ENCODE data around the gene DYRK1A. TPM values are rescaled to one million over a fixed set of nuclear protein-coding genes. Genes with fewer than 3 reads are reported as not detected.

Gene DYRK1A
- total RNA-seq, 1 experiment from 2014 or later: 35.5 TPM

DNA sequence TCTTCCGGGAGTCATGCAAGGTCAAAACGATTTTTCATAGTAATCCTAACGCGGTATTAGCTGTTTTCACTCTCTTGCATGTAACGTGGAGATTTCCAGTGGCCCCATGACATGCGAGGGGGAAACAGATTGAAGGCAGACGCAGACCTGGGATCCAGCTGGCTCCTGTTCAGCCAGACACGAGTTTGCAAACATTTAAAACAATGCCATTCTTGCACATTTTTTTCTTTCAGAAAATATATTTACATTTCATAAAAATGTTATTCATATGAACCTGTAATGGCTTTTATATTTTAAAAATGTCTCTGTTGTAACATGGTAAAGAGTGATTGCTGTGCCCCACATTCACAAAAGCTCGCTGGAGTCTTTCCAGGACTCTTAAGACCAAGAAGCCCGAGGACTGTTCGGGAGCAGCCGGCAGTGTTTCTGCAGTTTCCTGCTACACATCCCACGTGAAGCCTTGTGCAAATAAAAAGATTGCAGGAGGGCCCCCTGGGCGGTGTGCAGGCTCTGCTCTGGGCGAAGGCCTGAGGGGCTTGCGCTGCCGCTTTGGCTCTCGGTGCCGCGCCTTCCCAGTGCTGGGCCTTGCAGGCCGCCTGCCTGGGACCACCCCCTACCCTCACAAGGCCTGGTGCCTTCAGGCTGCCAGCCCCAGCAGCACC is 184.9 kb downstream of the DYRK1A start:
- Histone ChIP-seq H3F3A (ENCODE audit: insufficient read depth, low read depth) (no peaks in the 10 kb centered on the region), H3K36me3 (ENCODE audit: low read depth) (no peaks in the 10 kb centered on the region), H3K4me3 (no peak overlapping the region), H3K4me2 (no peak overlapping the region), H3K79me2 (ENCODE audit: low read depth) (no peaks in the 10 kb centered on the region), H3K4me1 (replicated peaks; ENCODE audit: insufficient read depth) (no peaks in the 10 kb centered on the region), H3K9me2 (ENCODE audit: insufficient read depth) (no peaks in the 10 kb centered on the region), H3K9me3 (ENCODE audit: insufficient read depth, low read depth) (no peaks in the 10 kb centered on the region), H2AFZ (no peak overlapping the region), H4K20me1 (ENCODE audit: insufficient read depth) (no peaks in the 10 kb centered on the region), H3K27me3 (ENCODE audit: insufficient read depth, low read depth) (no peaks in the 10 kb centered on the region), H3K27ac (no peak overlapping the region)
- POLR2A ChIA-PET (ENCODE audit: unreplicated experiment): interaction anchor here (0.5 kb wide), 1 partner anchor 52 kb away, joined by 4 read pairs; no protein-coding TSS in a partner anchor
- BruUV-seq (replicated peaks): no TSS peak
- intact Hi-C loops (cut with micrococcal nuclease; ENCODE audit: unreplicated experiment): no loop called here
- TF ChIP-seq, protein P1, sequence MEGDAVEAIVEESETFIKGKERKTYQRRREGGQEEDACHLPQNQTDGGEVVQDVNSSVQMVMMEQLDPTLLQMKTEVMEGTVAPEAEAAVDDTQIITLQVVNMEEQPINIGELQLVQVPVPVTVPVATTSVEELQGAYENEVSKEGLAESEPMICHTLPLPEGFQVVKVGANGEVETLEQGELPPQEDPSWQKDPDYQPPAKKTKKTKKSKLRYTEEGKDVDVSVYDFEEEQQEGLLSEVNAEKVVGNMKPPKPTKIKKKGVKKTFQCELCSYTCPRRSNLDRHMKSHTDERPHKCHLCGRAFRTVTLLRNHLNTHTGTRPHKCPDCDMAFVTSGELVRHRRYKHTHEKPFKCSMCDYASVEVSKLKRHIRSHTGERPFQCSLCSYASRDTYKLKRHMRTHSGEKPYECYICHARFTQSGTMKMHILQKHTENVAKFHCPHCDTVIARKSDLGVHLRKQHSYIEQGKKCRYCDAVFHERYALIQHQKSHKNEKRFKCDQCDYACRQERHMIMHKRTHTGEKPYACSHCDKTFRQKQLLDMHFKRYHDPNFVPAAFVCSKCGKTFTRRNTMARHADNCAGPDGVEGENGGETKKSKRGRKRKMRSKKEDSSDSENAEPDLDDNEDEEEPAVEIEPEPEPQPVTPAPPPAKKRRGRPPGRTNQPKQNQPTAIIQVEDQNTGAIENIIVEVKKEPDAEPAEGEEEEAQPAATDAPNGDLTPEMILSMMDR (conservative IDR thresholded peaks at IDR 0.05): no peak
- no peak for TF ChIP-seq EZH2 (IDR thresholded peaks at IDR 0.05; ENCODE audit: low read depth)
- DNase-seq: no peak
- CTCF ChIA-PET: no interaction called here

DNA sequence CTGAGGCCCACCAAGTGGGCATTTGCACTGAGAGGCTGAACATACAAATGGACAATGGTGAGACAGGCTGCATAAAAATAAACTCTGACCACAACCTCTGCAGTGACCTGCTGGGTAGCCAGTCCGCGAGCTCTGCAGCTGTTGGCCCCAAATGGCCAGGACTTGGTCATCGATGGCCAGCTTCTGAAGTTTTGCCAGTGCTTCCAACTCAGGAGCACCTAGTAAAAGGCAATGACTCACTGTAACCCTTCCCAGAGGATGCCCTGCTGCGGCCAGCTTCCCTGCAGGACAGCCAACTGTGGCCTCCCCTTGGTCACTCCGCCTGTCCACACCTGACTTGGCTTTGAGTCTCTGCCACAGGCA is 185.4 kb downstream of the DYRK1A start:
- no peak for DNase-seq
- intact Hi-C loops (cut with micrococcal nuclease; ENCODE audit: unreplicated experiment): no loop called here
- H3K4me2 ChIP-seq: no peak overlapping the region
- H3K4me3 ChIP-seq: no peak overlapping the region
- CTCF ChIA-PET: no interaction called here
- no peaks in the 10 kb centered on the region for H3K36me3 ChIP-seq (ENCODE audit: low read depth)
- H2AFZ ChIP-seq: no peak overlapping the region
- no peaks in the 10 kb centered on the region for H3K79me2 ChIP-seq (ENCODE audit: low read depth)
- no peaks in the 10 kb centered on the region for H3K9me2 ChIP-seq (ENCODE audit: insufficient read depth)
- H3K4me1 ChIP-seq (replicated peaks; ENCODE audit: insufficient read depth): no peaks in the 10 kb centered on the region
- H4K20me1 ChIP-seq (ENCODE audit: insufficient read depth): no peaks in the 10 kb centered on the region
- H3K27ac ChIP-seq: no peak overlapping the region
- no peaks in the 10 kb centered on the region for H3K9me3 ChIP-seq (ENCODE audit: insufficient read depth, low read depth)
- H3K27me3 ChIP-seq (ENCODE audit: insufficient read depth, low read depth): no peaks in the 10 kb centered on the region
- TF ChIP-seq EZH2 (IDR thresholded peaks at IDR 0.05; ENCODE audit: low read depth): no peak
- TF ChIP-seq, protein P1 (conservative IDR thresholded peaks at IDR 0.05): no peak
- POLR2A ChIA-PET (ENCODE audit: unreplicated experiment): no interaction called here
- no TSS peak for BruUV-seq (replicated peaks)
- no peaks in the 10 kb centered on the region for H3F3A ChIP-seq (ENCODE audit: insufficient read depth, low read depth)

DNA sequence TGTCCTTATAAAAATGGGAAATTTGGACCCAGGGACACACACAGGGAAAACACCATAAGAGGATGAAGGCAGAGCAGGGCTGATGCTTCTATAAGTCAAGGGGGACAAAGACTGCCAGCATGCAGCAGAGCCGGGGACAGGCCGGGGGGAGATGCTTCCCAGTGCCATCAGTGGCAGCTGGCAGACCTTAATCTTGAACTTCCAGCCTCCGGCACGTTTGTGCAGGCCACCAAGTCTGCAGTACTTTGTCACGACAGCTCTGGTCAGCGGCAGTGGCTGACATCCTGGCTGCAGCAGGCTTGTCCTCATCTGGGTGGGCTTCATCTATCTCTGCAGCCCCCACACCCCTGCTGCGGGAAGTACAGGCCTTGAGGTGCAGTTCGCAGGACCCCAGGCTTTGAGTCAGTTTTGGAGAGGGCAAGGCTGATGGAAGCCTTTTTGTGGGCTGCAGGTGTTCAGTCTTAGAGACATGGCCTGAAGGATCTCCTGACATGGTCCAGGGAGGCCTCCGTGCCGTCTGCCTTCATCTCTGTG is 186.0 kb downstream of the DYRK1A start:
- H3K27ac ChIP-seq: no peak overlapping the region
- DNase-seq: no peak
- no peaks in the 10 kb centered on the region for H3K27me3 ChIP-seq (ENCODE audit: insufficient read depth, low read depth)
- no peaks in the 10 kb centered on the region for H4K20me1 ChIP-seq (ENCODE audit: insufficient read depth)
- intact Hi-C loops (cut with micrococcal nuclease; ENCODE audit: unreplicated experiment): no loop called here
- H3K4me2 ChIP-seq: no peak overlapping the region
- CTCF ChIA-PET: no interaction called here
- H2AFZ ChIP-seq: no peak overlapping the region
- BruUV-seq (replicated peaks): no TSS peak
- H3K4me3 ChIP-seq: no peak overlapping the region
- H3K4me1 ChIP-seq (replicated peaks; ENCODE audit: insufficient read depth): no peaks in the 10 kb centered on the region
- no peak for TF ChIP-seq EZH2 (IDR thresholded peaks at IDR 0.05; ENCODE audit: low read depth)
- TF ChIP-seq, protein P1 (conservative IDR thresholded peaks at IDR 0.05): no peak
- no peaks in the 10 kb centered on the region for H3K9me3 ChIP-seq (ENCODE audit: insufficient read depth, low read depth)
- POLR2A ChIA-PET (ENCODE audit: unreplicated experiment): no interaction called here
- H3K36me3 ChIP-seq (ENCODE audit: low read depth): no peaks in the 10 kb centered on the region
- no peaks in the 10 kb centered on the region for H3K9me2 ChIP-seq (ENCODE audit: insufficient read depth)
- H3F3A ChIP-seq (ENCODE audit: insufficient read depth, low read depth): no peaks in the 10 kb centered on the region
- H3K79me2 ChIP-seq (ENCODE audit: low read depth): no peaks in the 10 kb centered on the region
